Measurements from ENCODE around the gene RPS10. TPM values are rescaled to one million over a fixed set of nuclear protein-coding genes. Genes with fewer than 3 reads are reported as not detected.
A peak's percentile ranks its signal among the peaks of the same experiment; 100 is the strongest.
"Not testable (repeated sequence)": the region's sequence is repeated elsewhere in the genome, so short reads cannot be mapped to it uniquely, and the experiment has no call there.

The RPS10 gene
- total RNA-seq, 1 donor from 2014 or later = 346 TPM

- DNase-seq (ENCODE audit: low spot score) (no peak), ATAC-seq (no peak)
Observed at GRCh38 chr6:34393191-34393965, 32.5 kb downstream of the RPS10 start.

- ATAC-seq = peak; percentile 90
Observed at GRCh38 chr6:34392497-34393190, 33.2 kb downstream of the RPS10 start, which contains the start of gene NUDT3. Gene NUDT3 (minus strand): TSS chr6:34392669. CDS start chr6:34392362, 307 bp downstream.

GRCh38 chr6:34391786-34392496 lies 33.9 kb downstream of the RPS10 start:
- ATAC-seq (peak; percentile 56), DNase-seq (ENCODE audit: low spot score) (peak; percentile 72)

More at GRCh38 chr6:34392497-34393190, 33.2 kb downstream of the RPS10 start, which contains the start of gene NUDT3:
- DNase-seq (ENCODE audit: low spot score) = peak; percentile 94

GRCh38 chr6:34391473-34391785 lies 34.4 kb downstream of the RPS10 start:
- no peak for DNase-seq (ENCODE audit: low spot score)
- ATAC-seq = no peak

- ATAC-seq = peak; percentile 42
Observed at GRCh38 chr6:34390531-34391472, 35.1 kb downstream of the RPS10 start.

GRCh38 chr6:34389034-34389433 lies 36.8 kb downstream of the RPS10 start:
- ATAC-seq (no peak), DNase-seq (ENCODE audit: low spot score) (no peak)

More at GRCh38 chr6:34390531-34391472, 35.1 kb downstream of the RPS10 start:
- peak; percentile 72 for DNase-seq (ENCODE audit: low spot score)

GRCh38 chr6:34388421-34388820 lies 37.4 kb downstream of the RPS10 start:
- no peak for ATAC-seq
- no peak for DNase-seq (ENCODE audit: low spot score)

- no peak for DNase-seq (ENCODE audit: low spot score)
- peak; percentile 71 for ATAC-seq
Observed at GRCh38 chr6:34386316-34387137, 39.3 kb downstream of the RPS10 start.

- DNase-seq (ENCODE audit: low spot score) (no peak), ATAC-seq (peak; percentile 50)
Observed at GRCh38 chr6:34385793-34386195, 40.1 kb downstream of the RPS10 start.

- DNase-seq (ENCODE audit: low spot score) = no peak
- no peak for ATAC-seq
Observed at GRCh38 chr6:34384321-34385153, 41.3 kb downstream of the RPS10 start.

- DNase-seq (ENCODE audit: low spot score) (no peak), ATAC-seq (no peak)
Observed at GRCh38 chr6:34383656-34384320, 42.1 kb downstream of the RPS10 start.

GRCh38 chr6:34383161-34383631 lies 42.7 kb downstream of the RPS10 start:
- no peak for DNase-seq (ENCODE audit: low spot score)
- no peak for ATAC-seq

GRCh38 chr6:34381081-34381480 lies 44.8 kb downstream of the RPS10 start:
- ATAC-seq = no peak
- no peak for DNase-seq (ENCODE audit: low spot score)

- DNase-seq (ENCODE audit: low spot score) (no peak), ATAC-seq (no peak)
Observed at GRCh38 chr6:34378470-34378869, 47.4 kb downstream of the RPS10 start.

GRCh38 chr6:34377984-34378383 lies 47.9 kb downstream of the RPS10 start:
- ATAC-seq = no peak

GRCh38 chr6:34377571-34377970 lies 48.3 kb downstream of the RPS10 start:
- not testable (repeated sequence) for DNase-seq (ENCODE audit: low spot score); ATAC-seq

More at GRCh38 chr6:34377984-34378383, 47.9 kb downstream of the RPS10 start:
- no peak for DNase-seq (ENCODE audit: low spot score)

- ATAC-seq = no peak
- DNase-seq (ENCODE audit: low spot score) = no peak
Observed at GRCh38 chr6:34375833-34376232, 50.0 kb downstream of the RPS10 start.

- ATAC-seq (no peak), DNase-seq (ENCODE audit: low spot score) (no peak)
Observed at GRCh38 chr6:34374508-34374907, 51.4 kb downstream of the RPS10 start.
